RPMI8226 (cell line): ENCODE results near the gene SELENOM.
"Not testable (repeated sequence)": the region's sequence is repeated elsewhere in the genome, so short reads cannot be mapped to it uniquely, and the experiment has no call there.

Experiments used
- DNase-seq: peaks from one replicate; pipeline ENCODE4 v3.0.0-alpha.2; 2015

Gene SELENOM

GRCh38 chr22:31104869-31105268, 2.5 kb downstream of the SELENOM start:
- DNase-seq, result no peak

GRCh38 chr22:31103899-31104694, 3.3 kb downstream of the SELENOM start:
- no peak for DNase-seq

- DNase-seq, result no peak
Measured at GRCh38 chr22:31103111-31103510, 4.3 kb downstream of the SELENOM start.

- no peak for DNase-seq
Measured at GRCh38 chr22:31102441-31103081, 4.8 kb downstream of the SELENOM start.

GRCh38 chr22:31100762-31101525, 6.4 kb downstream of the SELENOM start:
- no peak for DNase-seq

- no peak for DNase-seq
Measured at GRCh38 chr22:31099841-31100761, 7.3 kb downstream of the SELENOM start.

GRCh38 chr22:31099386-31099785, 8.0 kb downstream of the SELENOM start:
- DNase-seq, result no peak

GRCh38 chr22:31098632-31099110, 8.7 kb downstream of the SELENOM start:
- DNase-seq, result no peak

GRCh38 chr22:31097941-31098631, 9.3 kb downstream of the SELENOM start:
- no peak for DNase-seq

GRCh38 chr22:31097539-31097938, 9.8 kb downstream of the SELENOM start:
- not testable (repeated sequence) for DNase-seq

- DNase-seq, result no peak
Measured at GRCh38 chr22:31096657-31097279, 10.6 kb downstream of the SELENOM start.

- no peak for DNase-seq
Measured at GRCh38 chr22:31095637-31096249, 11.6 kb downstream of the SELENOM start.

- no peak for DNase-seq
Measured at GRCh38 chr22:31094741-31095140, 12.6 kb downstream of the SELENOM start.

GRCh38 chr22:31094021-31094551, 13.3 kb downstream of the SELENOM start:
- DNase-seq, result peak; percentile 78

GRCh38 chr22:31093086-31093850, 14.1 kb downstream of the SELENOM start:
- DNase-seq, result peak; percentile 91

- DNase-seq, result no peak
Measured at GRCh38 chr22:31092161-31092560, 15.2 kb downstream of the SELENOM start.

GRCh38 chr22:31091106-31091975, 16.0 kb downstream of the SELENOM start:
- no peak for DNase-seq

GRCh38 chr22:31090217-31091085, 16.9 kb downstream of the SELENOM start:
- peak; percentile 43 for DNase-seq
